HG03039 (cell line): ENCODE data around the gene SOCS7.

Experiments used
- ATAC-seq: cut with Tn5 transposase; IDR thresholded peaks from one replicate; pipeline ENCODE4 v1.9.1; 2021; ENCODE audit warnings: mild to moderate bottlenecking, moderate library complexity; ENCODE audit not compliant: unreplicated experiment

SOCS7 gene

GRCh38 chr17:38334480-38335364, 16.9 kb upstream of the SOCS7 start:
- ATAC-seq, result no peak

DNA sequence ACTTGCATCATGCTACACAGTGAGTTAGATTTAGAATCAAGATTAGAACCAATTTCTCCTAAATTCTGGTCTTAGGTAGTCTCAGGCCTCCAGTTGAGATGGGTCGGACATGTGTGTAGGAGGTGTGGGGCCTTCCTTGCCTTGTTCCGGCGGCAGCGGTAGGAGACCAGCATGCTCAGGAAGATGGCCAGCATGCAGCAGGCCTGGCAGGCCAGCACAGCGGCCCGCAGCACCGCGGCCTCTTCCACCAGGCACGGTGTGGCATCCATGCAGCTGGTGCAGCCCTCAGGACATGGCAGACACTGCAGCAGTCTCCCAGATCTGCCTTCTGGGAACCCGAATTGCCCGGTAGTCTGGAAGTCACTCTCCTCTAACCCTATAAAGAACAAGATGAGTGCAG, 14.8 kb upstream of the SOCS7 start:
- no peak for ATAC-seq

GRCh38 chr17:38338053-38338452, 13.6 kb upstream of the SOCS7 start:
- no peak for ATAC-seq

- ATAC-seq, result no peak
Observed at GRCh38 chr17:38338535-38338934, 13.1 kb upstream of the SOCS7 start.

DNA sequence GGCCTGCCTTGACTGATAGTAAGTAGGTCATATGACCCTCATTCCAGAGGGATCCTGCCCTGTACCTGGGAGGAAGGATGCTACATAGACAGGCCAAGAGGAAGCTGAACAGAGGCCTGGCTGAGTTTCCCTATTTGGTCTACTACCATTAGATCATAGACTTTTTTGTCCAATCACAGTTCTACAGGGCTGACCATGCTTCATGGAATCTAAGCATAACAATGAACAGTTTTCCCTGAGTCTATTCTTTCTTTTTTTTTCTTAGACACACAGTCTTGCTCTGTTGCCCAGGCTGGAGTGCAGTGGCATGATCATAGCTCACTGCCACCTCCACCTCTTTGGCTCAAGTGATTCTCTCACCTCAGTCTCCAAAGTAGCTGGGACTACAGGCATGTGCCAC, 11.8 kb upstream of the SOCS7 start:
- ATAC-seq, result no peak

- no peak for ATAC-seq
Observed at GRCh38 chr17:38341035-38341721, 10.5 kb upstream of the SOCS7 start.

DNA sequence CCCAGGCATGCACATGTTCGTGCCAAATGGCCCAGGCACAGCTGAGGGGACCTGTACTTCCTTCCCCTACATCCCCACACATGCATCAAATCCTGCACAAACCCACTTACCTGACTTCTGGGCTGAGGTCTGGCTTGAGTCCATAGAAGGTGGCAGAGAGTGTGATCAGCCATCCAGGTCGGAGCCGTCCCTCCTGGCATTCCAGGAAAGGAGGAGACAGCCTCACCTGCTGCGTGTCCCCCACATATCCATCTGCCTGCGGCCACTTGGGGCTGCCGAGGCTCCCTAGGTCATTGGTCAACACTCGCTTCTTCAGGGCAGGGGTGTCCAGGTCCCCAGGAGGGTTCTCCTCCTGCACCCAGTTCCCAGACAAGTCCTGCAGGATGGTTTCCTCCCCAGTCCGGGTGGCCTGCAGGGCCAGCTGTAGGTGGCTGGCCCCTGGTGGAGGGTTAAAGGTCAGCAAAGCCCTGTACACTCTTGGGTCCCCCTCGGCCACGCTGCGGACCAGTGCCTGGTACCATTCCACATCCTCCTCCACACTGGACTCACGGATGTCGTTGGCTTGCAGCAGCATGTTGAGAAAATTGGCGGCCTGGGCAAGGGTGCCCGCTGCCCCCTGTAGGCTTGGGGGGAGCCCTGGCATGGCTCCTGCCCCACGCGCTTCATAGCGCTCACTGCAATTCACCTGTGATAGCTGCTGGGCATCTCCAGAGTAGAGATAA, 8.6 kb upstream of the SOCS7 start:
- no peak for ATAC-seq

GRCh38 chr17:38343608-38344419, 7.8 kb upstream of the SOCS7 start, which contains the start of gene GPR179:
Gene GPR179 (minus strand): TSS chr17:38343956. CDS start chr17:38343789, 167 bp downstream.
- no peak for ATAC-seq

DNA sequence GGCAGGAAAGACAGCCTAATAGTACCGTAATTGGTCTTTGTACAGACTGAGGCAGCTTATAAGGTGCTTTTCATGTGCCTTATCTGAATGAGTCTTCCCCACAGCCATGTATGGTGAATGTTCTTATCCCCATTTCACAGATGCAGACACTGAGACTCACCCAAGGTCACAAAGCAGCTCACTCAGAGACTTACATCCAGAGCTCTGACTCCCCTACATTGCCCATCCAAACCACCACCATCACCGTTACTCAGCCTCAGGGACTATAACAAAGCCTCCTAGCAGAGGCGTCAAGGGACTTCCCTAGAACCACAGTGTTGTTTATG, 7.3 kb upstream of the SOCS7 start:
- no peak for ATAC-seq

DNA sequence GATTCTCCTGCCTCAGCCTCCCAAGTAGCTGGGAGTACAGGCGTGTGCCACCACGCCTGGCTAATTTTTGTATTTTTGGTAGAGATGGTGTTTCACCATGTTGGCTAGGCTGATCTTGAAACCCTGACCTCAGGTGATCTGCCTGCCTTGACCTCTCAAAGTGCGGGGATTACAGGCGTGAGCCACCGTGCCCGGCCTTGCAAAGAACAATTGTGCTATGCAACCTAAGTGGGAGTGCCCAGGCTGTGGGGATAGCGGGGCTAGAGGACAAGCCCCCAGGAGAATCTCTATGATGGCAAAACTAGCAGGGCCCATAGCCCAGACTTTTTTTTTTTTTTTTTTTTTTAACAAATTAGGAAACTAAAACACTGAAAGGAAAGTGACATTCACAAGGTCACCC, 5.9 kb upstream of the SOCS7 start:
- ATAC-seq, result no peak

GRCh38 chr17:38349097-38349730, 2.4 kb upstream of the SOCS7 start:
- ATAC-seq, result no peak

DNA sequence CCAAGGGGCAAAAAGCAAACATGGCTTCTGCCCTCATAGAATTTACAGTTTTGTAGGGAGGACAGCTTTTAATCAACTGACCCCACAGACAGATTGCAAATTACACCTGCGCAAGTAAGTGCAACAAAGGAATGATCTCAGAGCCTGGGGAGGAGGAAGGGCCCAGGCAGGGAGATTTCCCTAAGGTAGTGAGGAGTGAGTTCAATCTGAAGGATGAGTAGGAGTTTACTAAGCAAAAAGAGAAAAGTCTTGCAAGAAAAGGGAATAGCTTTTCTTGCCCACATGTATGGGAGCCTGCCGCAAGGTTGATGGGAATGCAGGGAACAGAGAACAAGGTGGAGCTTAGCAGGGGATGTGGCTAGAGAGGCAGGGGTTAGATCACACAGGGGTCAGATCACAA, 1.6 kb upstream of the SOCS7 start:
- ATAC-seq, result no peak

GRCh38 chr17:38352245-38353085, 821 bp downstream of the SOCS7 start:
- no peak for ATAC-seq

GRCh38 chr17:38353086-38353604, 1.5 kb downstream of the SOCS7 start:
- no peak for ATAC-seq

DNA sequence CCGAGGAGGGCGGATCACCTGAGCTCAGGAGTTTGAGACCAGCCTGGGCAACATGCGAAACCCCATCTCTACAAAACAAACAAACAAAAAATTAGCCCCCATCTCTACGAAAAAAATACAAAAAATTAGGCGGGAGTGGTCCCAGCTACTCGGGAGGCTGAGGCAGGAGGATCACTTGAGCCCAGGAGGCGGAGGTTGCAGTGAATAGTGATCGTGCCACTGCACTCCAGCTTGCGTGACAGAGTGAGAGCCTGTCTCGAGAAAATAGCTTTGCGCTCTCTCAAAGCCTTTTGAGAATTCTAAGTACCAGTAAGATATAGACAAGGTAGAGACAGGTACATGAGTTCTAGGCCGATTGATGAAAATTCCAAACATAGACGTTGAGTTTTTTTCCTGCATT, 2.0 kb downstream of the SOCS7 start:
- ATAC-seq, result no peak

DNA sequence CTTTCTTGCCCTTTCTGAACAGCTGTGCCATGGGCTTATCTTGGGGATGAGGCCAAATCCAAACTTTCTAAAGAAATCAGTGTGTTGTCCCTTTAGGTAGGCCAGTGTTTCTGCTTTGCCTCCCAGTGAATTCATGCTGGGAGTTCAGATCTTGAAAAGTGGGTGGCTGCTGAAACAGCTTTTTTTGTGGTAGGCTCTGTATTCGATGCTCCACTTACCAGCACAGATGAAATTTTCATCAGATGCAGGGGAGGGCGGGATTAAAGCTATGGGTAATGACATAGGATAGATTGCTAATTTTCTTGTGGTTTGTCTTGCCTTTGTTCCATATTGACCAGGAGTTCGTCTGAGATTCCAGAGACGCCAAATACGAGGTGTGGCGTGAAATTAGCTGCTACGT, 2.8 kb downstream of the SOCS7 start:
- no peak for ATAC-seq

DNA sequence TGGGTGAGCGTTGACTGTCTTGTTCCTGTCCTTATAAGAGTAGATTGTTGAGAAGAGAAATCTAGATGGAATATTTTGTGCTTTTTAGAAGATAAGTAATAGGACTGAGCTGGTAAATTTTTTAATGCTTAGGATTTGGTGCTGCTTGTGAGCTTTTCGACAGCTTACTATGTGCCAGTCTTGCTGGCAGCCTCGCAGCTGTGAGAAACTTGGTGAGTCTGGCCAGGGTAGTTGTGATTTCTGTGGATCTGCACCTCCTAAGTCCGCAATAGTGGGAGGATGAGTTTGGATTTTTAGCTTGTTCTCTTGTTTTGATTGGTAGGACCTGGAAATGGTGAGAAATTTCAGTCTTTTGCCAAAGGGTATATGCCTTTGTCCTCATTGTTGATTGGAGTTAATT, 3.6 kb downstream of the SOCS7 start:
- ATAC-seq, result no peak

DNA sequence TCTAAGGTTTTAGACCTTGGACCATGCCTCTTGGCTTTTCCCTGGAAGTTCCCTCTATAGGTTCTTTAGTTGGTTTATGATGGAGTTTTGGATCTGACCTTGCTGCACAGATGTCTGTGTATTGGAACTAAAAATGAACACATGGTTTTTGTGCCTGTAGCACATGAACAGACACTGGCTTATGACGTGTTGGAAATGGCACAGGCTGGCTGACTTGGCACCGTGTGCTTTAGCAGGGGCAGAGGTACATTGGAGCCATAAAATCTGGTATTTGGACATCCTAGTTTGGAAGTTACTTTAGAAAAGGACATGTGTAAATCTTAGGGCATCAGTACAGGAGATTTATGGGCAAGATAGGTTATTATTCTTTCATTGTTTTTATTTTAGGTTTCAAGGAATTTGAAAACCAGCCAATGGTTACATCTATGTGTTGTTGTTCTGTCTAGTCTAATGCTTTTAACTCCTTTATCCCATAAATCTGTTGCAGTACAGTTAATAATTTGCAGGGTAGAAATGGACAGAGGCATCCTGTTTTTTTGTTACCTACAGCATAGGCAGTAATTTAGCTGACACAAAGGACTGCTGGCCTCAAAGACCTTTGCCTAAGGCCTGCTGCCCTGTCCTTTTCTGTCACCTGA, 6.0 kb downstream of the SOCS7 start:
- no peak for ATAC-seq
